Testis (tissue), 3 donors: ENCODE measurements around the gene MN1. TPM values are rescaled to one million over a fixed set of nuclear protein-coding genes. Genes with fewer than 3 reads are reported as not detected.
A peak's percentile ranks its signal among the peaks of the same experiment; 100 is the strongest.

Experiments
- DNase-seq: peaks from one replicate; pipeline ENCODE4 v3.0.0-alpha.2; 2019
- H3K27ac ChIP-seq, 2 donors: fragments of 200-600 bp; sonication (generic); one replicate each; pipeline ENCODE4 v1.5.1; 2019
- H3K27me3 ChIP-seq: fragments of 200-600 bp; sonication (generic); one replicate; pipeline ENCODE4 v1.5.1; 2019
- H3K36me3 ChIP-seq: fragments of 200-600 bp; sonication (generic); one replicate; pipeline ENCODE4 v1.5.1; 2017; ENCODE audit warnings: low read depth; ENCODE audit errors: missing control alignments
- H3K4me1 ChIP-seq: fragments of 200-600 bp; sonication (generic); one replicate; pipeline ENCODE4 v1.5.1; 2019
- H3K4me3 ChIP-seq, 2 donors: fragments of 200-600 bp; sonication (generic); one replicate each; pipeline ENCODE4 v1.5.1; 2017 to 2019
- H3K9me3 ChIP-seq: fragments of 200-600 bp; sonication (generic); one replicate; pipeline ENCODE4 v1.5.1; 2017
- POLR2A ChIP-seq: fragments of 450-650 bp; IDR thresholded peaks from one replicate; pipeline ENCODE4 v1.6.1; 2017; ENCODE audit warnings: antibody characterized with exemption, mild to moderate bottlenecking, moderate library complexity
- WGBS, 2 donors: methylation state at CpG; one replicate each; pipeline ENCODE4 v1.1.5; 2018; 5-methylcytosine and 5-hydroxymethylcytosine counted together
- intact Hi-C: fragments of 100-400 bp; cut with DNase I; formaldehyde crosslinking; loops from one replicate; pipeline ENCODE4 v1.15.1; 2023; ENCODE audit warnings: low total_unique reads
- polyA plus RNA-seq: library from polyadenylated mRNA; stranded (reverse); fragments of 350-450 nt; fragmentation: Illumina TruSeq; extraction: RNeasy Lipid Tissue Mini Kit (QIAGEN cat#74804); gene quantifications from one replicate; pipeline ENCODE4 v1.2.3, GENCODE V29; 2014; ENCODE audit warnings: low read depth, low replicate concordance; ENCODE audit not compliant: insufficient read depth
- total RNA-seq, 2 donors: library from RNA; depleted of rRNA; stranded (reverse); fragments of >200 nt; gene quantifications; one replicate each; pipeline ENCODE4 v1.2.3, GENCODE V29; 2016
- TF ChIP-seq, protein P1 (sequence below), 3 experiments: fragments of 450-650 bp in 2 of 3; fragments of 200-600 bp in 1 of 3; sonication (generic) in 1 of 3; IDR thresholded peaks; one replicate each; pipeline ENCODE4 v1.5.1; 2016 to 2019; ENCODE audit warnings: antibody characterized with exemption in 3 of 3, mild to moderate bottlenecking in 2 of 3, moderate library complexity in 1 of 3

Gene MN1
- total and polyA plus RNA-seq, 3 donors from 2014 or later = 3.2 to 5.6 (median 4.3) TPM

DNA sequence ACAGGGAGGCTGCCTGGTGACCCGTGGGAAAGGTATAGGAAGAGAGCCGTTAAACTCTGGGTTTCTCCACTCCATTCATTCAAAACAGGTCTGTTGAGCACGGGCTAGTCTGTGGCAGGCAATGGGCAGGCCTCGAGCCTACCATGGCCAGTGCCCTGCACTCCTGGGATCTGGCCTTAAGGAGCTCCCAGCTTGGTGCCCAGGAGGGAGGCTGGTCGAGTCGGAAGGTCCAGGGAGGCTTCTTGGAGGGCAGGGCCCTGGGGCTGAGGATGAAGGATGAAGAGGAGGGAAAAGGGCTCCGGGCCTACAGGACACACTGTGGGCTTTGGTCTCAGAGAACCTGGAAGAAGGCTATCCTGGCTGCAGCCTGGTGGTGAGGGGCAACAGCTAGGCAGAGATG lies 41.9 kb upstream of the MN1 start:
- 72 to 78% methylated on average over 7 of the region's 7 CpGs for WGBS, 2 donors
- DNase-seq = peak; percentile 12
- no peaks in the 10 kb centered on the region for H3K9me3 ChIP-seq
- no peaks in the 10 kb centered on the region for H3K36me3 ChIP-seq
- TF ChIP-seq, protein P1, sequence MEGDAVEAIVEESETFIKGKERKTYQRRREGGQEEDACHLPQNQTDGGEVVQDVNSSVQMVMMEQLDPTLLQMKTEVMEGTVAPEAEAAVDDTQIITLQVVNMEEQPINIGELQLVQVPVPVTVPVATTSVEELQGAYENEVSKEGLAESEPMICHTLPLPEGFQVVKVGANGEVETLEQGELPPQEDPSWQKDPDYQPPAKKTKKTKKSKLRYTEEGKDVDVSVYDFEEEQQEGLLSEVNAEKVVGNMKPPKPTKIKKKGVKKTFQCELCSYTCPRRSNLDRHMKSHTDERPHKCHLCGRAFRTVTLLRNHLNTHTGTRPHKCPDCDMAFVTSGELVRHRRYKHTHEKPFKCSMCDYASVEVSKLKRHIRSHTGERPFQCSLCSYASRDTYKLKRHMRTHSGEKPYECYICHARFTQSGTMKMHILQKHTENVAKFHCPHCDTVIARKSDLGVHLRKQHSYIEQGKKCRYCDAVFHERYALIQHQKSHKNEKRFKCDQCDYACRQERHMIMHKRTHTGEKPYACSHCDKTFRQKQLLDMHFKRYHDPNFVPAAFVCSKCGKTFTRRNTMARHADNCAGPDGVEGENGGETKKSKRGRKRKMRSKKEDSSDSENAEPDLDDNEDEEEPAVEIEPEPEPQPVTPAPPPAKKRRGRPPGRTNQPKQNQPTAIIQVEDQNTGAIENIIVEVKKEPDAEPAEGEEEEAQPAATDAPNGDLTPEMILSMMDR (IDR thresholded peaks at IDR 0.05) = no peak
- no peak for TF ChIP-seq POLR2A
- H3K4me1 ChIP-seq = peaks cover 11% of the 10 kb centered on the region
- intact Hi-C loops = no loop called here
- no peaks in the 10 kb centered on the region for H3K27me3 ChIP-seq
- no peak overlapping the region for H3K4me3 ChIP-seq
- H3K27ac ChIP-seq = peak overlapping the region in 1 of 2 donors; percentile 60

DNA sequence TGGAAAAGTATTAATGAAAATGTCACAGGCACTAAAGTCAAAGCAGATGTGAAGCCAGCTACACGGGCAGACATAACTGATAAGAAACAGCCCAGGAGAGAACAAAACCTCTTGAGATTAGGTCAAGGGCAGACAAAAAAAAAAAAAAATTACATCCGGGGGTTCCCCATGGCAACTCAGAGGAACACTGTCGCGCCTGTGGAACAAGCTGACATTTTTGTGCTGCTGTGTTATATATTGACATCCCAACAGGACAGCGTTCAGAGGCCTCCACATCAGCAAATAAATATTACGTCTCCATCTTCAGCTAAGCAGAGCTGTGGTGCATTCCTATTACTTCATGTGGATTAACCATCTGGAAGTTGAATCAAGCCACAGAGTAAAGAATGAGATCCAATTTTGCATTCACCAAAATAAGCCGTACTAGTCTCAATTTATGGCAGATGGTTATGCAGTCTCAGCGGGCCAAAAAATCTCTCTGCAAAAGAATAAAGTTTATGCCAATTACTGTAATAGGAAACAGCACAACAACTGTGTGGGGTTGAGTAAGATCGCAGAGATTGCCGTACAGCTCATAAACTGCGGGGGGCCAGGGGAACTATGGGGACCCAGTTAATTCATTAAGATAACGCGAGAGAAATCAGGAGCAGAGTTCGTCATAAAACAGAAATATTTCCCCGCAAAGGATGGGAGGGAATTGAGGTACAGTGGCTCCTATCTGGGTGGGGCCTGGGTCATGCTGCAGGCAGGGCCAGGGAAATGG lies 41.3 kb upstream of the MN1 start:
- no peak overlapping the region for H3K4me3 ChIP-seq
- no peaks in the 10 kb centered on the region for H3K9me3 ChIP-seq
- peak; percentile 14 for DNase-seq
- H3K4me1 ChIP-seq = peaks cover 11% of the 10 kb centered on the region
- H3K27ac ChIP-seq = peak overlapping the region in 1 of 2 donors; percentile 60
- TF ChIP-seq, protein P1 (IDR thresholded peaks at IDR 0.05) = no peak
- no peak for TF ChIP-seq POLR2A
- no peaks in the 10 kb centered on the region for H3K27me3 ChIP-seq
- H3K36me3 ChIP-seq = no peaks in the 10 kb centered on the region
- intact Hi-C loops = no loop called here
- WGBS, 2 donors = 52 to 72% methylated on average over 15 of the region's 15 CpGs

DNA sequence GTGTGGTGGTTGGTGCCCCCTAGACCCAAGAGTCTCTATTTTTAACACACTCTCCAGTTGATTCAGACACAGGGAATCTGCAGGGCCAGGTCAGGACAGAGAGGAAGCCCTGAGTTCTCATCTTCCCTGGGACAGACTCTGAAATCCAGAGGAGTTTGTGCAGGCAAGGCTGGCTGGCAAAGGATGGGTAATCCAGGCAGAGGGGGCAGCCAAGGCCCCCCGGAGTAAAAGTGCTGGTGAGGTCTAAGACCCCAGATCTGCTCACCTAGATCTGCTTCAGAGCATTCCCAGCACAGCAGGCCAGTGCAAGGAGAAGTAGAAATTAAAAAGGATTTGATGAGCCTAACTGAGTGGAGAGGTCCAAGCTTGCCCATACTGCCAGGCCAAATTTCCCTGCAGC lies 40.6 kb upstream of the MN1 start:
- Histone ChIP-seq H3K36me3 (no peaks in the 10 kb centered on the region), H3K4me1 (peaks cover 11% of the 10 kb centered on the region), H3K4me3 (no peak overlapping the region), H3K27ac (peak overlapping the region in 1 of 2 donors; percentile 60), H3K9me3 (no peaks in the 10 kb centered on the region), H3K27me3 (no peaks in the 10 kb centered on the region)
- TF ChIP-seq, protein P1 (IDR thresholded peaks at IDR 0.05) = no peak
- TF ChIP-seq POLR2A = no peak
- DNase-seq = no peak
- 60 to 75% methylated on average over 1 of the region's 1 CpG for WGBS, 2 donors
- intact Hi-C loops = no loop called here

DNA sequence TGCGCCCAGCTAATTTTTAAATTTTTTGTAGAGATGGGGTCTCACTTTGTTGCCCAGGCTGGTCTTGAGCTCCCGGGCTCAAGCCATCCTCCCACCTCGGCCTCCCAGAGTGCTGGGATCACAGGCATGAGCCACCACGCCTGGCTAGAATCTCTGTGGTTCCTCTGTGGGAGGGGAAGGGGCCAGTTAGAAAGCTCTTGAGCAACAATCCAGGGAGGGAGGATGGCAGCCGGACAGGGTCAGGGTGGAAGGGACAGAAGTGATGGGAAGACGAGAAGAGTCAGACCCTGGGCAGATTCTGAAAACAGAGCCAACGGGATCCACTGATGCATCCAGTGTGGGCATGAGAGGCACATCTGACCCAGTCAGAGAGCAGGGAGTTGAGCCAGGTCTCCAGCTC lies 38.9 kb upstream of the MN1 start:
- H3K9me3 ChIP-seq = no peaks in the 10 kb centered on the region
- no peaks in the 10 kb centered on the region for H3K36me3 ChIP-seq
- TF ChIP-seq, protein P1 (IDR thresholded peaks at IDR 0.05) = no peak
- no peak for TF ChIP-seq POLR2A
- WGBS, 2 donors = 87% methylated on average over 7 of the region's 7 CpGs
- no peak overlapping the region for H3K4me3 ChIP-seq
- intact Hi-C loops = no loop called here
- H3K27ac ChIP-seq = no peak overlapping the region
- peaks cover 11% of the 10 kb centered on the region for H3K4me1 ChIP-seq
- DNase-seq = peak; percentile 11
- H3K27me3 ChIP-seq = no peaks in the 10 kb centered on the region
